Peyer's patch (tissue), 4 donors: ENCODE measurements around the gene DCLK1.

Experiments used
- POLR2A ChIP-seq, 2 donors: fragments of 450-650 bp; IDR thresholded peaks; one replicate each; pipeline ENCODE4 v1.5.1; 2017; ENCODE audit warnings: antibody characterized with exemption in 2 of 2, mild to moderate bottlenecking in 2 of 2, moderate library complexity in 2 of 2
- TF ChIP-seq, protein P1 (sequence below), 6 experiments: fragments of 450-650 bp in 4 of 6; fragments of 200-600 bp in 2 of 6; sonication (generic) in 1 of 6; IDR thresholded peaks; one replicate each; pipeline ENCODE4 v1.5.1; 2017 to 2019; ENCODE audit warnings: antibody characterized with exemption in 6 of 6, mild to moderate bottlenecking in 3 of 6, moderate library complexity in 1 of 6

DNA sequence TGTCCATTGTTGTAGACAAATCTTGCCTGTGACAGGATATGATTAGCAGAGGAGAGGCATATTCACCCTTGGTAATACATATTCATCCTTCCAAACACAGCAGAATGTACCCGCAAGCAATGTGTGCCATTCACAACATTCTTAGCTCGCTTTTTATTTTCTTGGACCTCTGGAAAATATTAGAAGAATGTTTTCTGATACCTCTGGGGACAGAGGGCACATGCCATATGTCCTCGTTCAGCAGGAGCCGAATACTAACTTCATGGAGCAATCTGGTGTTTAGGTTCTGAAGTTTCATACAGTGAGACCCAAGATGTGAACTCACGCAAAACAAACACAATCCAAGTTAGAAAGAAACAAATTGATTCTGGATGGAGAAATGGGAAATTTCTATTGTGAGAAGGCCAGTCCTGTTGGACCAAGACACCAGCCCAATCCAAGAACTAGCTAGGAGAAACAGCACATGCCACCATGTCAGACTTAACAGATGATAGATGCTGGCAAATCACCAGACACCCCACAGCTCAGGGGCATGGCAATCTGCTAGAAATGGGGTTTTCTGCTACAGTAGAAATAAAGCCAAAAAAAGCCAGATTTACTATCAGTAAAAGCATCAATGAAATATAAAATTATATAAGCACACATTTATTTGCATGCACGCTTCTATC, 297.4 kb downstream of the DCLK1 start:
- TF ChIP-seq, protein P1, sequence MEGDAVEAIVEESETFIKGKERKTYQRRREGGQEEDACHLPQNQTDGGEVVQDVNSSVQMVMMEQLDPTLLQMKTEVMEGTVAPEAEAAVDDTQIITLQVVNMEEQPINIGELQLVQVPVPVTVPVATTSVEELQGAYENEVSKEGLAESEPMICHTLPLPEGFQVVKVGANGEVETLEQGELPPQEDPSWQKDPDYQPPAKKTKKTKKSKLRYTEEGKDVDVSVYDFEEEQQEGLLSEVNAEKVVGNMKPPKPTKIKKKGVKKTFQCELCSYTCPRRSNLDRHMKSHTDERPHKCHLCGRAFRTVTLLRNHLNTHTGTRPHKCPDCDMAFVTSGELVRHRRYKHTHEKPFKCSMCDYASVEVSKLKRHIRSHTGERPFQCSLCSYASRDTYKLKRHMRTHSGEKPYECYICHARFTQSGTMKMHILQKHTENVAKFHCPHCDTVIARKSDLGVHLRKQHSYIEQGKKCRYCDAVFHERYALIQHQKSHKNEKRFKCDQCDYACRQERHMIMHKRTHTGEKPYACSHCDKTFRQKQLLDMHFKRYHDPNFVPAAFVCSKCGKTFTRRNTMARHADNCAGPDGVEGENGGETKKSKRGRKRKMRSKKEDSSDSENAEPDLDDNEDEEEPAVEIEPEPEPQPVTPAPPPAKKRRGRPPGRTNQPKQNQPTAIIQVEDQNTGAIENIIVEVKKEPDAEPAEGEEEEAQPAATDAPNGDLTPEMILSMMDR (IDR thresholded peaks at IDR 0.05) = no peak
- TF ChIP-seq POLR2A (IDR thresholded peaks at IDR 0.05) = no peak
